ENCODE measurements around the gene RNF19B.
A peak's percentile ranks its signal among the peaks of the same experiment; 100 is the strongest.

The RNF19B gene

GRCh38 chr1:33003657-33004056 is 39.0 kb upstream of the RNF19B start:
- Histone ChIP-seq H3K79me1 (replicated peaks; ENCODE audit: low read length, poor library complexity, severe bottlenecking) (peaks cover 12% of the 10 kb centered on the region), H4K8ac (ENCODE audit: low read length) (no peak overlapping the region), H3K4ac (ENCODE audit: low read depth in 1 of 2, low read length in 2 of 2) (no peak overlapping the region), H3K27me3 (ENCODE audit: control insufficient read depth in 1 of 2, insufficient read depth in 1 of 2, low read length in 2 of 2) (no peaks in the 10 kb centered on the region), H3K14ac (ENCODE audit: low read length in 2 of 2) (no peak overlapping the region), H3K4me3 (ENCODE audit: insufficient read depth in 1 of 2, low read depth in 1 of 2, low read length in 2 of 2) (no peak overlapping the region), H3K27ac (ENCODE audit: low read length, poor library complexity, severe bottlenecking) (no peak overlapping the region), H2BK120ac (ENCODE audit: low read depth, low read length) (no peak overlapping the region), H2AK5ac (ENCODE audit: low read length, severe bottlenecking) (no peak overlapping the region), H3K9me3 (ENCODE audit: control insufficient read depth, low read length) (no peaks in the 10 kb centered on the region), H3K4me2 (ENCODE audit: low read length, poor library complexity, severe bottlenecking) (no peak overlapping the region), H3K23ac (ENCODE audit: low read length in 2 of 2) (no peak overlapping the region), H2BK5ac (ENCODE audit: low read depth, low read length, poor library complexity, severe bottlenecking) (no peak overlapping the region), H2BK15ac (ENCODE audit: low read depth, poor library complexity, severe bottlenecking) (no peak overlapping the region), H3K36me3 (ENCODE audit: control insufficient read depth in 1 of 2, insufficient read depth in 2 of 2, low read depth in 1 of 2, low read length in 2 of 2) (peaks cover 12 to 14% of the 10 kb centered on the region in 2 experiments), H2BK12ac (ENCODE audit: low read length in 2 of 2) (no peak overlapping the region), H4K91ac (ENCODE audit: low read length) (no peak overlapping the region), H3K4me1 (ENCODE audit: control insufficient read depth, insufficient read depth, low read depth, low read length) (peaks cover 8% of the 10 kb centered on the region), H3K18ac (ENCODE audit: low read depth in 1 of 2, low read length in 2 of 2) (no peak overlapping the region), H3K9ac (ENCODE audit: low read length) (no peak overlapping the region), H2AFZ (ENCODE audit: low read depth, low read length) (no peak overlapping the region)
- no peak for DNase-seq
- WGBS = 77% methylated on average over 3 of the region's 4 CpGs

DNA sequence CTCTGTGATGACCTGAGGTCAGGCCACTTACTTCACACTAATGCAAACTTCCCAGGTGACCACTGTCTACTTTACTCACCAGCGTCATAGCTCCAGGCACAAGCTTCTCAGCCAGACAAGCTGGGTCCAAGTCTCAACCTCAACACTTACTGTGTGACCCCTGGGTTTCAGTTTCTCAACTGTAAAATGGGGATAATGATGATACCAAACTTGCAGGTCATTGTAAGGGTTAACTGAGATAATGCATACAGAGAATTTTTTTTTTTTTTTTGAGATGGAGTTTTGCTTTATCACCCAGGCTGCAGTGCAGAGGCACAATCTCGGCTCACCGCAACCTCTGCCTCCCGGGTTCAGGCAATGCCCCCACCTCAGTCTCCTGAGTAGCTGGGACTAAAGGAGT is 37.4 kb upstream of the RNF19B start:
- Histone ChIP-seq H2AFZ (ENCODE audit: low read depth, low read length) (no peak overlapping the region), H3K9ac (ENCODE audit: low read length) (no peak overlapping the region), H3K4me1 (ENCODE audit: control insufficient read depth, insufficient read depth, low read depth, low read length) (peaks cover 15% of the 10 kb centered on the region), H3K23ac (ENCODE audit: low read length in 2 of 2) (no peak overlapping the region), H4K8ac (ENCODE audit: low read length) (no peak overlapping the region), H3K36me3 (ENCODE audit: control insufficient read depth in 1 of 2, insufficient read depth in 2 of 2, low read depth in 1 of 2, low read length in 2 of 2) (peaks cover 0 to 6% of the 10 kb centered on the region in 2 experiments), H3K79me1 (replicated peaks; ENCODE audit: low read length, poor library complexity, severe bottlenecking) (peaks cover 12% of the 10 kb centered on the region), H3K27ac (ENCODE audit: low read length, poor library complexity, severe bottlenecking) (no peak overlapping the region), H4K91ac (ENCODE audit: low read length) (no peak overlapping the region), H3K9me3 (ENCODE audit: control insufficient read depth, low read length) (no peaks in the 10 kb centered on the region), H2BK12ac (ENCODE audit: low read length in 2 of 2) (no peak overlapping the region), H2BK15ac (ENCODE audit: low read depth, poor library complexity, severe bottlenecking) (no peak overlapping the region), H3K27me3 (ENCODE audit: control insufficient read depth in 1 of 2, insufficient read depth in 1 of 2, low read length in 2 of 2) (no peaks in the 10 kb centered on the region), H3K14ac (ENCODE audit: low read length in 2 of 2) (no peak overlapping the region), H3K18ac (ENCODE audit: low read depth in 1 of 2, low read length in 2 of 2) (no peak overlapping the region), H3K4me2 (ENCODE audit: low read length, poor library complexity, severe bottlenecking) (no peak overlapping the region), H3K4ac (ENCODE audit: low read depth in 1 of 2, low read length in 2 of 2) (no peak overlapping the region), H2BK120ac (ENCODE audit: low read depth, low read length) (no peak overlapping the region), H2AK5ac (ENCODE audit: low read length, severe bottlenecking) (no peak overlapping the region), H2BK5ac (ENCODE audit: low read depth, low read length, poor library complexity, severe bottlenecking) (no peak overlapping the region), H3K4me3 (ENCODE audit: insufficient read depth in 1 of 2, low read depth in 1 of 2, low read length in 2 of 2) (no peak overlapping the region)
- 97% methylated on average over 4 of the region's 4 CpGs for WGBS
- DNase-seq = no peak

DNA sequence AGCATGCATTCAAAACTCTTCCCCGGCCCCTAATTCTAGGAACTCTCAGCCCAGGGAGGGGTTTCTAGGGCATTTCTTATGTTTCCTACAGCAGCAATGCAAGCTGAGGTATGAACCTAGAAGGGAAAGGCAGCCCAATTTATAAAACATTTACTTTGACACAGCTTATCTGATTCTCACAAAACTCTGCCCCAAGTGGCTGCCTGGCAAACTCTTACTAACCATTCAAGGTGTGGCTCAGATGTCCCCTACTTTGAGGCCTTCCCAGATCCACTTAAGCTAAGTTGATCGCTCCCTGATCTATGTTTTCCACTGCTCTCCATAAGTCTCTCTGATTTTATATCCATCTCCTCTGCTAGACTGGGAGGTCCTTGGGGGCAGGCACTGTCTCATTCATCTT is 36.7 kb upstream of the RNF19B start:
- Histone ChIP-seq H2BK120ac (ENCODE audit: low read depth, low read length) (no peak overlapping the region), H3K79me1 (replicated peaks; ENCODE audit: low read length, poor library complexity, severe bottlenecking) (peaks cover 12% of the 10 kb centered on the region), H3K9ac (ENCODE audit: low read length) (no peak overlapping the region), H4K91ac (ENCODE audit: low read length) (no peak overlapping the region), H3K4me3 (ENCODE audit: insufficient read depth in 1 of 2, low read depth in 1 of 2, low read length in 2 of 2) (no peak overlapping the region), H3K23ac (ENCODE audit: low read length in 2 of 2) (no peak overlapping the region), H2BK5ac (ENCODE audit: low read depth, low read length, poor library complexity, severe bottlenecking) (no peak overlapping the region), H3K4me1 (ENCODE audit: control insufficient read depth, insufficient read depth, low read depth, low read length) (peaks cover 14% of the 10 kb centered on the region), H3K4me2 (ENCODE audit: low read length, poor library complexity, severe bottlenecking) (no peak overlapping the region), H3K36me3 (ENCODE audit: control insufficient read depth in 1 of 2, insufficient read depth in 2 of 2, low read depth in 1 of 2, low read length in 2 of 2) (peaks cover 0 to 6% of the 10 kb centered on the region in 2 experiments), H3K9me3 (ENCODE audit: control insufficient read depth, low read length) (no peaks in the 10 kb centered on the region), H3K18ac (ENCODE audit: low read depth in 1 of 2, low read length in 2 of 2) (no peak overlapping the region), H3K27ac (ENCODE audit: low read length, poor library complexity, severe bottlenecking) (no peak overlapping the region), H2AFZ (ENCODE audit: low read depth, low read length) (no peak overlapping the region), H2BK12ac (ENCODE audit: low read length in 2 of 2) (no peak overlapping the region), H3K4ac (ENCODE audit: low read depth in 1 of 2, low read length in 2 of 2) (no peak overlapping the region), H4K8ac (ENCODE audit: low read length) (no peak overlapping the region), H2AK5ac (ENCODE audit: low read length, severe bottlenecking) (no peak overlapping the region), H2BK15ac (ENCODE audit: low read depth, poor library complexity, severe bottlenecking) (no peak overlapping the region), H3K14ac (ENCODE audit: low read length in 2 of 2) (no peak overlapping the region), H3K27me3 (ENCODE audit: control insufficient read depth in 1 of 2, insufficient read depth in 1 of 2, low read length in 2 of 2) (no peaks in the 10 kb centered on the region)
- no peak for DNase-seq
- WGBS = 93% methylated on average over 1 of the region's 2 CpGs

- Histone ChIP-seq H3K9me3 (ENCODE audit: control insufficient read depth, low read length) (no peaks in the 10 kb centered on the region), H2BK120ac (ENCODE audit: low read depth, low read length) (no peak overlapping the region), H3K27ac (ENCODE audit: low read length, poor library complexity, severe bottlenecking) (no peak overlapping the region), H2BK5ac (ENCODE audit: low read depth, low read length, poor library complexity, severe bottlenecking) (no peak overlapping the region), H3K27me3 (ENCODE audit: control insufficient read depth in 1 of 2, insufficient read depth in 1 of 2, low read length in 2 of 2) (no peaks in the 10 kb centered on the region), H3K79me1 (replicated peaks; ENCODE audit: low read length, poor library complexity, severe bottlenecking) (peaks cover 10% of the 10 kb centered on the region), H3K14ac (ENCODE audit: low read length in 2 of 2) (no peak overlapping the region), H4K8ac (ENCODE audit: low read length) (no peak overlapping the region), H3K23ac (ENCODE audit: low read length in 2 of 2) (no peak overlapping the region), H3K18ac (ENCODE audit: low read depth in 1 of 2, low read length in 2 of 2) (no peak overlapping the region), H2BK12ac (ENCODE audit: low read length in 2 of 2) (no peak overlapping the region), H3K4ac (ENCODE audit: low read depth in 1 of 2, low read length in 2 of 2) (no peak overlapping the region), H3K36me3 (ENCODE audit: control insufficient read depth in 1 of 2, insufficient read depth in 2 of 2, low read depth in 1 of 2, low read length in 2 of 2) (peaks cover 0 to 6% of the 10 kb centered on the region in 2 experiments), H3K4me3 (ENCODE audit: insufficient read depth in 1 of 2, low read depth in 1 of 2, low read length in 2 of 2) (no peak overlapping the region), H3K4me2 (ENCODE audit: low read length, poor library complexity, severe bottlenecking) (no peak overlapping the region), H3K4me1 (ENCODE audit: control insufficient read depth, insufficient read depth, low read depth, low read length) (peaks cover 12% of the 10 kb centered on the region), H2AK5ac (ENCODE audit: low read length, severe bottlenecking) (peak overlapping the region; percentile 24), H2AFZ (ENCODE audit: low read depth, low read length) (no peak overlapping the region), H3K9ac (ENCODE audit: low read length) (no peak overlapping the region), H2BK15ac (ENCODE audit: low read depth, poor library complexity, severe bottlenecking) (no peak overlapping the region), H4K91ac (ENCODE audit: low read length) (no peak overlapping the region)
- no peak for DNase-seq
- WGBS = 94% methylated on average over 4 of the region's 4 CpGs
These were observed 35.9 kb upstream of the RNF19B start for GRCh38 chr1:33000427-33001026.

Measured in mesenchymal stem cell (in vitro differentiated cells and primary cell).